Subcutaneous abdominal adipose tissue (tissue), 5 donors: ENCODE measurements around the gene MICU1.

Experiments
- H3K27ac ChIP-seq: one replicate; pipeline ENCODE4 v1.7.0; 2013; ENCODE audit warnings: low read depth, mild to moderate bottlenecking, inconsistent platforms, low read length, moderate library complexity
- H3K27me3 ChIP-seq, 5 donors: one replicate each; pipeline ENCODE4 v1.7.0; 2013; ENCODE audit warnings: low read length in 5 of 5, inconsistent platforms in 1 of 5; ENCODE audit not compliant: control insufficient read depth in 5 of 5, insufficient read depth in 4 of 5
- H3K36me3 ChIP-seq, 5 donors: one replicate each; pipeline ENCODE4 v1.7.0; 2013; ENCODE audit warnings: low read length in 5 of 5; ENCODE audit not compliant: control insufficient read depth in 5 of 5, insufficient read depth in 5 of 5
- H3K4me1 ChIP-seq, 5 donors: one replicate each; pipeline ENCODE4 v1.7.0; 2013; ENCODE audit warnings: low read length in 5 of 5, mild to moderate bottlenecking in 3 of 5, moderate library complexity in 1 of 5; ENCODE audit not compliant: control insufficient read depth in 5 of 5, insufficient read depth in 5 of 5
- H3K4me3 ChIP-seq, 5 donors: one replicate each; pipeline ENCODE4 v1.7.0; 2013; ENCODE audit warnings: low read length in 5 of 5, low read depth in 1 of 5
- H3K9ac ChIP-seq, 5 donors: one replicate each; pipeline ENCODE4 v1.7.0; 2013; ENCODE audit warnings: low read length in 5 of 5, mild to moderate bottlenecking in 4 of 5, moderate library complexity in 3 of 5
- H3K9me3 ChIP-seq, 5 donors: one replicate each; pipeline ENCODE4 v1.7.0; 2013; ENCODE audit warnings: low read length in 5 of 5; ENCODE audit not compliant: control insufficient read depth in 5 of 5
- donor health status: healthy.
- donor health status: healthy.
- donor health status: healthy.
- donor health status: healthy.
- donor health status: healthy.

MICU1 gene

DNA sequence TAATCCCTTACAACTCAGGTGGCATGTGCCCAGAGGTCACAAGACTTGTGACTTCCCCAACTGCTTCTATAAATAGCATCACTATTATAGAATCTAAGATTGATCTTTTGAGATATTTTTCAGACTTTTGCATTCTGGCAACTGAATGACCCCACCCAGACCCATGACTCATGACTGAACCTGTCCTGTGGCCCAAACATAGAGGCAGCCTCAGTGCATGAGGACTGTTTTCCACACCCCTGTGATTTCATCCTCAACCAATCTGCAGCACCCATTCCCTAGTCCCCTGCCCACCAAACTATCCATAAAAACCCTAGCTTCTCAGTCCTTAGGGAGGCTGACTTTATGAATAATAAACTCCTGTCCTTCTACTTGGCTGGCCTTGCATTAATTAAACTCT, 84.5 kb downstream of the MICU1 start:
- Histone ChIP-seq H3K36me3 (peaks cover 4 to 15% (median 8%) of the 10 kb centered on the region in 5 donors), H3K9ac (no peak overlapping the region), H3K27ac (no peak overlapping the region), H3K27me3 (no peaks in the 10 kb centered on the region), H3K4me3 (no peak overlapping the region), H3K9me3 (peaks cover 5 to 14% (median 7%) of the 10 kb centered on the region in 5 donors), H3K4me1 (peaks cover 0 to 7% (median 0%) of the 10 kb centered on the region in 5 donors)

DNA sequence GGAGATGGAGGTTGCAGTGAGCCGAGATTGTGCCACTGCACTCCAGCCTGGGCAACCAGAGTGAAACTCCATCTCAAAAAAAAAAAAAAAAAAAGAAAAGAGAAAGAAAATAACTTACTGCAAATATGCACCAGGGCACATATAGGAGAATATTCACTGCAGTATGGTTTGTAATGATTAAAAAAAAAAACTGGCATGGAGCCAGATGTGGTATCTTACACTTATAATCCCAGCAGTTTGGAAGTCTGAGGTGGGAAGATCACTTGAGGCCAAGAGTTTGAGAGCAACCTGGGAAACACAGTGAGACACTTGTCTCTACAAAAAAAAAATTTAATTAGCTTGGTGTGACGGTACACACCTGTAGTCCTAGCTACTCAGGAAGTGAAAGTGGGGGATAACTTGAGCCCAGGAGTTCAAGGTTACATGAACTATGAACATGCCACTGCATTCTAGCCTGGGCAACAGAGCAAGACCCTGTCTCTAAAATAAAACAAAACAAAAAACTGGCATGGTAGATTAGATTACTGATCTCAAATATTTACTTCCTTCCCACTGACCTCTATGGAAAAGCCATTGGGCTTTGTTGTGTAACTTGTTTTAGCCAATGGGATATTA, 85.6 kb downstream of the MICU1 start:
- Histone ChIP-seq H3K27me3 (no peaks in the 10 kb centered on the region), H3K4me3 (no peak overlapping the region), H3K27ac (no peak overlapping the region), H3K36me3 (peaks cover 4 to 15% (median 8%) of the 10 kb centered on the region in 5 donors), H3K9ac (no peak overlapping the region), H3K9me3 (peaks cover 5 to 14% (median 7%) of the 10 kb centered on the region in 5 donors), H3K4me1 (peaks cover 0 to 7% (median 0%) of the 10 kb centered on the region in 5 donors)

- Histone ChIP-seq H3K27me3 (no peaks in the 10 kb centered on the region), H3K36me3 (peaks cover 4 to 13% (median 8%) of the 10 kb centered on the region in 5 donors), H3K4me3 (no peak overlapping the region), H3K9me3 (peaks cover 5 to 14% (median 7%) of the 10 kb centered on the region in 5 donors), H3K9ac (no peak overlapping the region), H3K27ac (no peak overlapping the region), H3K4me1 (no peaks in the 10 kb centered on the region)
Observed at GRCh38 chr10:72539137-72539536, 86.7 kb downstream of the MICU1 start.

GRCh38 chr10:72525689-72526088, 100.2 kb downstream of the MICU1 start:
- no peaks in the 10 kb centered on the region for H3K27me3 ChIP-seq
- no peak overlapping the region for H3K9ac ChIP-seq
- no peaks in the 10 kb centered on the region for H3K9me3 ChIP-seq
- no peak overlapping the region for H3K27ac ChIP-seq
- H3K36me3 ChIP-seq: peaks cover 0 to 3% (median 0%) of the 10 kb centered on the region in 5 donors
- no peak overlapping the region for H3K4me3 ChIP-seq
- H3K4me1 ChIP-seq: peaks cover 0 to 6% (median 0%) of the 10 kb centered on the region in 5 donors

- Histone ChIP-seq H3K4me3 (no peak overlapping the region), H3K27me3 (no peaks in the 10 kb centered on the region), H3K4me1 (peaks cover 0 to 6% (median 0%) of the 10 kb centered on the region in 5 donors), H3K27ac (no peak overlapping the region), H3K9ac (no peak overlapping the region), H3K36me3 (peaks cover 0 to 3% (median 0%) of the 10 kb centered on the region in 5 donors), H3K9me3 (no peaks in the 10 kb centered on the region)
Observed at GRCh38 chr10:72525277-72525676, 100.6 kb downstream of the MICU1 start.

- H3K36me3 ChIP-seq: peaks cover 0 to 3% (median 0%) of the 10 kb centered on the region in 5 donors
- no peak overlapping the region for H3K27ac ChIP-seq
- no peak overlapping the region for H3K4me3 ChIP-seq
- no peak overlapping the region for H3K9ac ChIP-seq
- peaks cover 0 to 6% (median 0%) of the 10 kb centered on the region in 5 donors for H3K4me1 ChIP-seq
- H3K27me3 ChIP-seq: no peaks in the 10 kb centered on the region
- H3K9me3 ChIP-seq: no peaks in the 10 kb centered on the region
Observed at GRCh38 chr10:72524489-72524888, 101.4 kb downstream of the MICU1 start.

DNA sequence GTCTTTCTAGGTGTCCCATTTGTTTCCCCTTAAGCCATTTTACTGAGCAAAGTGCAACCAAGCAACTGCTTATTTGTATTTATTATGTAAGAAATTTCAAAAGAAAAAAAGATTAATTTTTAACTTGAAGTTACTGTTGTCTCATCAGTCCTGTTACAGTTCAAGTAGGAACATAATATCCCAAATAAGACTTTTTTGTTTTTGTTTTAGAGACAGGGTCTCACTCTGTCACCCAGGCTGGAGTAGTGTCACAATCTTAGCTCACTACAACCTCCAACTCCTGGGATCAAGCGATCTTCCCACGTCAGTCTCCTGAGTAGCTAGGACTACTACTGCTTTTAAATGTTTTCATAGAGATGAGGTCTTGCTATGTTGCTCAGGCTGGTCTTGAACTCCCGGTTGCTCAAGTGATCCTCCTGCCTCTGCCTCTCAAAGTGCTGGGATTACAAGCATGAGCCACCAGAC, 101.9 kb downstream of the MICU1 start:
- H3K27me3 ChIP-seq: no peaks in the 10 kb centered on the region
- peaks cover 0 to 6% (median 0%) of the 10 kb centered on the region in 5 donors for H3K4me1 ChIP-seq
- H3K9ac ChIP-seq: no peak overlapping the region
- H3K36me3 ChIP-seq: peaks cover 0 to 3% (median 0%) of the 10 kb centered on the region in 5 donors
- H3K9me3 ChIP-seq: no peaks in the 10 kb centered on the region
- no peak overlapping the region for H3K4me3 ChIP-seq
- H3K27ac ChIP-seq: no peak overlapping the region

GRCh38 chr10:72523062-72523461, 102.8 kb downstream of the MICU1 start:
- Histone ChIP-seq H3K27ac (no peak overlapping the region), H3K4me3 (no peak overlapping the region), H3K4me1 (peaks cover 0 to 2% (median 0%) of the 10 kb centered on the region in 5 donors), H3K9me3 (no peaks in the 10 kb centered on the region), H3K27me3 (no peaks in the 10 kb centered on the region), H3K36me3 (peaks cover 0 to 3% (median 0%) of the 10 kb centered on the region in 5 donors), H3K9ac (no peak overlapping the region)

GRCh38 chr10:72517244-72517643, 108.6 kb downstream of the MICU1 start:
- Histone ChIP-seq H3K9ac (no peak overlapping the region), H3K36me3 (no peaks in the 10 kb centered on the region), H3K27me3 (no peaks in the 10 kb centered on the region), H3K9me3 (no peaks in the 10 kb centered on the region), H3K4me3 (no peak overlapping the region), H3K27ac (no peak overlapping the region), H3K4me1 (no peaks in the 10 kb centered on the region)

DNA sequence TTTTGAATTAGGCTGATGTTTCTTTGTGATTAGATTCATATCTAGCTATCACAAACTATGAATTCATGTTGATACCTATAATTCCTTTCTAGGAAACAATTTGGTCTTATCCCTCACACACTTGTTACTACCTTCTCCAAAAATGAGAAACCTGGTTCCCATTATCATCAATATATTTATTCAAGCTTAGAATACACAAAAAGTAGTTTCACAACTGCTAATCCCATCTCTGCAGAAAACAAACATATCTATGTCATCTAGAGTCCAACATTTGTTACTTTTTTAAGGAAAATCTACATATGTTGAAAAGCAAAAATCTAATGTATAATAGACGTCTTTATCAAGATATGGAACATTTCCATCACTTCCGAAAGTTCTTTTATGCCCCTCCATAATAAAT, 110.4 kb downstream of the MICU1 start:
- H3K9ac ChIP-seq: no peak overlapping the region

More for the DNA sequence above, 110.4 kb downstream of the MICU1 start:
- no peaks in the 10 kb centered on the region for H3K4me1 ChIP-seq
- no peaks in the 10 kb centered on the region for H3K9me3 ChIP-seq
- no peak overlapping the region for H3K4me3 ChIP-seq
- H3K36me3 ChIP-seq: no peaks in the 10 kb centered on the region
- no peaks in the 10 kb centered on the region for H3K27me3 ChIP-seq
- H3K27ac ChIP-seq: no peak overlapping the region
